ENCODE measurements around the gene PDE4D.

- TF ChIP-seq PATZ1 (CRISPR knock-in tag; IDR thresholded peaks at IDR 0.05; ENCODE audit: borderline replicate concordance) (no peak), CREB5 (CRISPR knock-in tag; IDR thresholded peaks at IDR 0.05; ENCODE audit: low read depth) (no peak), ARNTL (CRISPR knock-in tag; IDR thresholded peaks at IDR 0.05; ENCODE audit: borderline replicate concordance, low read depth) (no peak), ZNF8 (CRISPR knock-in tag; IDR thresholded peaks at IDR 0.05) (no peak), OSR1 (CRISPR knock-in tag; IDR thresholded peaks at IDR 0.05) (no peak), TSHZ2 (CRISPR knock-in tag; IDR thresholded peaks at IDR 0.05) (no peak), GLIS3 (CRISPR knock-in tag; IDR thresholded peaks at IDR 0.05) (no peak), POU6F1 (CRISPR knock-in tag; IDR thresholded peaks at IDR 0.05; ENCODE audit: borderline replicate concordance, low read depth) (no peak), ZNF565 (CRISPR knock-in tag; conservative IDR thresholded peaks at IDR 0.05; ENCODE audit: low read depth) (no peak), RARB (CRISPR knock-in tag; IDR thresholded peaks at IDR 0.05) (no peak), CSRNP3 (CRISPR knock-in tag; IDR thresholded peaks at IDR 0.05) (no peak), TCF4 (CRISPR knock-in tag; IDR thresholded peaks at IDR 0.05; ENCODE audit: borderline replicate concordance) (no peak; the same call in 1 of the 2 replicates), ZFP30 (CRISPR knock-in tag; IDR thresholded peaks at IDR 0.05) (no peak), SNAI2 (CRISPR knock-in tag; IDR thresholded peaks at IDR 0.05) (no peak)
Observed at GRCh38 chr5:59317023-59317773, 576.3 kb downstream of the PDE4D start.

All from SK-N-SH treated with all-trans-retinoic acid at 6 μM for 48 hours (cell line).